ENCODE measurements around the gene WFDC1. TPM values are rescaled to one million over a fixed set of nuclear protein-coding genes. Genes with fewer than 3 reads are reported as not detected.

Gene WFDC1
- total RNA-seq, 1 donor from 2014 or later: 12.0 TPM

GRCh38 chr16:84259691-84260090 lies 35.0 kb upstream of the WFDC1 start:
- H3K9me3 ChIP-seq: no peaks in the 10 kb centered on the region
- H3K4me3 ChIP-seq: no peak overlapping the region
- no peak overlapping the region for H3K27ac ChIP-seq
- no peaks in the 10 kb centered on the region for H3K36me3 ChIP-seq
- intact Hi-C loops (cut with DNase I): no loop called here
- no peak for DNase-seq (ENCODE audit: extremely low spot score in 2 of 2)
- TF ChIP-seq POLR2A (IDR thresholded peaks at IDR 0.05) (no peak), POLR2AphosphoS5 (IDR thresholded peaks at IDR 0.05; ENCODE audit: insufficient read depth in 1 of 2, low read depth in 1 of 2) (no peak), CTCF (IDR thresholded peaks at IDR 0.05) (no peak)
- H3K27me3 ChIP-seq: no peaks in the 10 kb centered on the region
- H3K4me1 ChIP-seq: no peaks in the 10 kb centered on the region

GRCh38 chr16:84260766-84261554 lies 33.7 kb upstream of the WFDC1 start:
- no peaks in the 10 kb centered on the region for H3K9me3 ChIP-seq
- H3K4me1 ChIP-seq: no peaks in the 10 kb centered on the region
- intact Hi-C loops (cut with DNase I): no loop called here
- H3K4me3 ChIP-seq: no peak overlapping the region
- DNase-seq (ENCODE audit: extremely low spot score in 2 of 2): no peak
- H3K27me3 ChIP-seq: no peaks in the 10 kb centered on the region
- H3K27ac ChIP-seq: no peak overlapping the region
- H3K36me3 ChIP-seq: no peaks in the 10 kb centered on the region
- no peak for TF ChIP-seq POLR2AphosphoS5 (IDR thresholded peaks at IDR 0.05; ENCODE audit: insufficient read depth in 1 of 2, low read depth in 1 of 2)

- H3K27me3 ChIP-seq: no peaks in the 10 kb centered on the region
- no peaks in the 10 kb centered on the region for H3K4me1 ChIP-seq
- H3K36me3 ChIP-seq: no peaks in the 10 kb centered on the region
- no peak for DNase-seq (ENCODE audit: extremely low spot score in 2 of 2)
- no peak overlapping the region for H3K27ac ChIP-seq
- TF ChIP-seq POLR2AphosphoS5 (IDR thresholded peaks at IDR 0.05; ENCODE audit: insufficient read depth in 1 of 2, low read depth in 1 of 2): no peak
- TF ChIP-seq POLR2A (IDR thresholded peaks at IDR 0.05): no peak
- TF ChIP-seq CTCF (IDR thresholded peaks at IDR 0.05): no peak
- H3K4me3 ChIP-seq: no peak overlapping the region
- intact Hi-C loops (cut with DNase I): no loop called here
- no peaks in the 10 kb centered on the region for H3K9me3 ChIP-seq
These were observed 32.6 kb upstream of the WFDC1 start for GRCh38 chr16:84262031-84262430.

- Histone ChIP-seq H3K4me3 (no peak overlapping the region), H3K27ac (no peak overlapping the region), H3K36me3 (no peaks in the 10 kb centered on the region), H3K4me1 (no peaks in the 10 kb centered on the region), H3K27me3 (no peaks in the 10 kb centered on the region), H3K9me3 (no peaks in the 10 kb centered on the region)
- TF ChIP-seq CTCF (IDR thresholded peaks at IDR 0.05) (no peak), POLR2A (IDR thresholded peaks at IDR 0.05) (no peak), POLR2AphosphoS5 (IDR thresholded peaks at IDR 0.05; ENCODE audit: insufficient read depth in 1 of 2, low read depth in 1 of 2) (no peak)
- DNase-seq (ENCODE audit: extremely low spot score in 2 of 2): no peak
- intact Hi-C loops (cut with DNase I): no loop called here
These were observed 31.7 kb upstream of the WFDC1 start for GRCh38 chr16:84262939-84263338.

- DNase-seq (ENCODE audit: extremely low spot score in 2 of 2): no peak
- Histone ChIP-seq H3K9me3 (no peaks in the 10 kb centered on the region), H3K4me1 (no peaks in the 10 kb centered on the region), H3K27me3 (no peaks in the 10 kb centered on the region), H3K27ac (no peak overlapping the region), H3K4me3 (no peak overlapping the region), H3K36me3 (no peaks in the 10 kb centered on the region)
- intact Hi-C loops (cut with DNase I): no loop called here
- TF ChIP-seq CTCF (IDR thresholded peaks at IDR 0.05) (no peak), POLR2AphosphoS5 (IDR thresholded peaks at IDR 0.05; ENCODE audit: insufficient read depth in 1 of 2, low read depth in 1 of 2) (no peak), POLR2A (IDR thresholded peaks at IDR 0.05) (no peak)
These were observed 28.2 kb upstream of the WFDC1 start for GRCh38 chr16:84266451-84266850.

Measured in vagina (tissue), 2 donors.